GM21737 (cell line): ENCODE data around the gene SLC37A1.

Experiments
- ATAC-seq: cut with Tn5 transposase; IDR thresholded peaks from one replicate; pipeline ENCODE4 v1.9.1; 2021; ENCODE audit warnings: mild to moderate bottlenecking, moderate library complexity; ENCODE audit not compliant: unreplicated experiment

SLC37A1 gene

GRCh38 chr21:42572906-42573495 is 59.3 kb downstream of the SLC37A1 start:
- ATAC-seq = no peak

- no peak for ATAC-seq
These were observed 60.8 kb downstream of the SLC37A1 start for GRCh38 chr21:42574234-42575027.

- no peak for ATAC-seq
These were observed 61.5 kb downstream of the SLC37A1 start for GRCh38 chr21:42575111-42575510.

- ATAC-seq = no peak
These were observed 63.0 kb downstream of the SLC37A1 start for GRCh38 chr21:42576639-42577038.

- no peak for ATAC-seq
These were observed 64.4 kb downstream of the SLC37A1 start for GRCh38 chr21:42578034-42578433.

DNA sequence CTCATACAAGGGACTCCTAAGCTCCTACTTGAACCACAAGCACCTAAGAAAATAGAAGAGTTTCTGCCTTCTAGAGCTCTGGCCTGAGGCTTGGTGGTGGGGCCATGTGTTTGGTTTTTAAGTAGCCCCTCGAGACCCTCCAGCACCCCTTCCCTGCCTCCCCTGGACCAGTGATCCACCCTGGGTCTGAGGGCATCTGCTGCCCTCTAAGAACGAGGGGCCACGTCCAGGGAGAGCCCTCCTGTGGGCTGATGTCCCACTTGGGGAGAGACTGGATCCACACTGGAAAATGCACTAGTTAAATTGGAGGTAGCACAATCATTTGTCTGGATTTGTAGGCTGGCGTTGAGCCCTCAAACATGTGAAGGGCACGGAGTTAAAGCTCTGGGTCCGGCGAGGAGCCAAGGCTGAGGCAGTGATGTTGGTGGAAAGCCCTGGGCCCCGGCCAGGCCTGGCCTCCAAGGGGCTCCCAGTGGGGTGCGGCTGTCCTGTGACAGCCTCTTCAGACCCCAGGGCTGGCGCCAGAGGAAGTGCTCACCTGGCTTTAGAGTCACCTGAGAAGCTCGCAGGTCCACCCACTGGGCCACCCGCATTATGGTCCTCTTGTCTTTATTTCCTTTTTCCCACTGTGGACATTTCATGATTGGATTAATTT is 65.2 kb downstream of the SLC37A1 start:
- ATAC-seq = no peak

GRCh38 chr21:42579456-42580075 is 65.9 kb downstream of the SLC37A1 start:
- no peak for ATAC-seq

DNA sequence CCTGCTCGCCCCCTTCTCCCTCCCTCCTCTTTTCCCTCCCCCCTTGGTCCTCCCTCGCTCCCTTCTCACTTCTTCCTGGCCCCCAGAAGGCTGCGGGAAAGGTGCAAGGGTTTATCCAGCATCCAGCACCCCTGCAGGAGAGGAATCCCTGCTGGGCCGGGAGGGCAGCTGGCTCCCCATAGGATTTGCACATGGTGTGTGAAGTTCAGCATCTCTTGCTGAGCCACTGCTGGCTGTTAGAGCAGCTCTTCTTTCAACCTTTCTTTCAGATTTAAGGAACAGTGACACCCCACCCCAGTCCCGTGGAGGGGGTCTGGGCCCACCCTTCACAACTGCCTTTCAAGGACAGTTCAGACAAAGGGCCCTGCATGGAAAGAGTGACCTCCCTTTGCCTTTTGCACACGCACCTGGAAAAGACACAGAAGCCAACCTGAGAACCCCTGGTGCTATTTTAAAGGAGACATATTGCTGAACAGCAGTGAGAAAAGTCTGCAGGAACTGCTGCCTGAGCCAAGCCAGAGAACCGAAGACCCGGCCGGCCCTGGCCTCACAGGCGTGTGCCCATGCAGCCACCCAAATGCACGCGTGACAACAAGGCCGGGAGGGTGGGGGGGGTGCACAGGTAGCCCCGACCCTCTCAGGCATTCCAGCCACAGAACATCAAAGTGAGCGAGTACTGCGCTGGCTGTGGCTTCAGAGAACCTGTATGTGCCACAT is 66.6 kb downstream of the SLC37A1 start:
- ATAC-seq = no peak

DNA sequence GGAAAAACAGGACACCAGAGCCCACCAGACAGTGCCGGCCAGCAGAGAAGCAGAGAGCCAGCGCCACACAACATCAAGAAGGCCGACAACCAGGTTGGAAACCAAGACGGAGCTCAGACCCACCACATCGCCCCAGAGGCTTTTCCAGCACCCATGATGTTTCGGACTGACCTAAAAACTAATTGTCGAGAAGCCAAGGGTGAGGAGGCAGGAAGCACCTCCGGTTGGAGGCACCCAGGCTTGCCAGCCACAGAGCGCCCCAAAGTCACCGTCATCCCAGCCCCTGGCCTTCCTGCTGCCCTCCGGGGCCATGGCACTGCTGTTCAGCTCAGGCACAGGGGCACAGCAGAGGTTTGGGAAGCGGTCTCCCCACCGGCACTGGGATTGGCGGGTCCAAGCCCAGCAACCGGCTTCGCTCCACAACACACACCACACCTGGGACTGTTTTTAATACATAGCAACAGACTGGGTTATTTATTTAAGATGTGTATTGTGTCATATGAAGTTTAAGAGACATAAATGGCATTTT is 67.2 kb downstream of the SLC37A1 start:
- ATAC-seq = no peak

GRCh38 chr21:42581336-42581992 is 67.8 kb downstream of the SLC37A1 start:
- ATAC-seq = no peak

GRCh38 chr21:42581993-42582786 is 68.5 kb downstream of the SLC37A1 start:
- no peak for ATAC-seq

GRCh38 chr21:42582787-42583476 is 69.3 kb downstream of the SLC37A1 start:
- no peak for ATAC-seq

DNA sequence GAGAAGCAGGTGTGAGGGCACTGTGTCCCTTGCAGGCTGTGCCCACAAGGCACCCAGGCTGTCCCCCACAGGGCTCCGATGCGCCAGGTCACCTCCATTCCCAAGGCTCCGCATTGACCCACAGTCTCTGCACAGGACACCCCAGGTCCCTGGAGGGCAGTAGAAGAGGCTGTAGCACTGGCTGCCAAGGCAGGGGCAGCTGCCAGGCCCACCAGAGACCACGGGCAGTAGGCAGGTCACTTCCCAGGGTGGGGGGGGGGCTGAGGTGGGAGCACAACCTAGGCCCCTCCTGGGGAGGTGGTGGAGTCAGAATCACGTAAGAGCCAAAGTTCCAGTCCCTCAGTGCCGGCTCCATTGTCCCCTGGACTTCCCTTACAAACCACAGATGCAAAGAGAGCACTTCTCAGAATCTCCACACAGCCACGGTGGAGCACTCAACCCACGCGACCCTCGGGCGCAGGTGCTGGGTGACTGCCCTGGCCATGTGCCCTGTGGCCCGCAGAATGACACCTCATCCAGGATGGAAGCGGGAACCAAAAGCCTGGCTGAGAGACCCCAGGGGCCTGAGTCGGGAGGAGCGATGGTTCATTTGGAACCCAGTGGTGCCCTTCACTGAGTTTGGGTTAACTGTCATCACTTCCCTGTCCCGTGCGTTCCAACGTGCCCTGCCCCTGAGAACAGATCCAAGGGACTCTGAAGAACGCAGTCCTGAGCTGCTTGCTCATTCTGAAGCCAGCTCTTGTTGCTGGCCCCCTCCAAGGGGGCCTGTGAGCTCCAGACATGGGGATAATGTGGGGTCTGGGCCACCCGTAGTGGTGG is 70.0 kb downstream of the SLC37A1 start:
- no peak for ATAC-seq

DNA sequence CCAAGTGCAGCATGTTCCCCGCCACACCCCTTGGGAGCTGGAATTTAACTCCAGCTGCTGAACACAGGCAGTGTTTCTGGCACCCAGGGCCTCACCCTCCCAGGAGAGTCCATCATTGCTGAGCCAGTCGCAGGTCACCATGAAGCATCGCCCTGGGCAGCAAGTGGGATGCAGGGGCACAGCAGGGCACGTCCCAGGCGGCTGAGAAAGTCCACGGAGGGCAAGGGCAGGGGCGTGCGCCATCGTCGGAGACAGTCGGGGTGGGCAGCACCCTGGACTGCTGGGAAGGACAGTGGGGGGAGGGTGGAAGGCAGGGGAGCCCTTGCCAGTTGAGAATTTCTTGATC is 70.6 kb downstream of the SLC37A1 start:
- ATAC-seq = no peak

DNA sequence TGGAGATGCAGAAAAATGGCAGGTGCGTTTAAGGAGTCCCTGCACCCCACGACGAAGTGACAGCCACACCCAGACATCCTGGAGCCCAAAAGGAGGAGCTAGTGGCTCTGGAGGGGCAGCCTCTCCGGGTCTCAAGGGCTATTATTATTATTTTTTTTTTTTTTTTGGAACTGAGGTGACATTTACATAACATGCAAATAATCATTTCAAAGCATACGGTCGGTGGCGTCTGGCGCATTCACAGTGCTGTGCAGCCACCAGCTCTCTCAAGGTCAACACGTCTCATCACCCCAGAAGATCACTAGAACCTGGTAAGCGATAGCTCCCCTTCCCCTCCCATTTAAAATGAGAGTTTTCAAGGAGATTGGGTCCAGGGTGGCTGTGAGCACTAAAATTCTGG is 72.2 kb downstream of the SLC37A1 start:
- no peak for ATAC-seq

DNA sequence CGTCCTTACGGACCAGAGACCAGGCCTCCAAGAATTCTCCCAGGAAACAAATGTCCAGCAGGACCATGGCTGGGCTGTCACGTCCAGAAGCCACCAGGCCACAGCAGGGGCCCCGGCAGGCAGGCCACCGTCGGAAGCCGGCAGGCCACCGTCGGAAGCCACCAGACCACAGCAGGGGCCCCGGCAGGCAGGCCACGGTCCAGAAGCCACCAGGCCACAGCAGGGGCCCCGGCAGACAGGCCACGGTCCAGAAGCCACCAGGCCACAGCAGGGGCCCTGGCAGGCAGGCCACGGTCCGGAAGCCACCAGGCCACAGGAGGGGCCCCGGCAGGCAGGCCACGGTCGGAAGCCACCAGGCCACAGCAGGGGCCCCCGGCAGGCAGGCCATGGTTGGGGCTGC is 72.8 kb downstream of the SLC37A1 start:
- no peak for ATAC-seq

GRCh38 chr21:42587036-42587435 is 73.4 kb downstream of the SLC37A1 start:
- no peak for ATAC-seq
